ENCODE data around the gene CCDC81.
"Not testable (repeated sequence)": the region's sequence is repeated elsewhere in the genome, so short reads cannot be mapped to it uniquely, and the experiment has no call there.

CCDC81 gene

GRCh38 chr11:86390487-86390886 is 15.8 kb downstream of the CCDC81 start:
- DNase-seq: no peak

GRCh38 chr11:86395061-86395551 is 20.4 kb downstream of the CCDC81 start:
- no peak for DNase-seq

GRCh38 chr11:86396396-86396795 is 21.7 kb downstream of the CCDC81 start:
- DNase-seq: no peak

- no peak for DNase-seq
Measured at GRCh38 chr11:86397351-86397750, 22.7 kb downstream of the CCDC81 start.

- DNase-seq: no peak
Measured at GRCh38 chr11:86398106-86398505, 23.4 kb downstream of the CCDC81 start.

- DNase-seq: no peak
Measured at GRCh38 chr11:86403458-86403857, 28.8 kb downstream of the CCDC81 start.

GRCh38 chr11:86408845-86409244 is 34.2 kb downstream of the CCDC81 start:
- DNase-seq: no peak

- no peak for DNase-seq
Measured at GRCh38 chr11:86414032-86414431, 39.3 kb downstream of the CCDC81 start.

- DNase-seq: no peak
Measured at GRCh38 chr11:86415026-86415425, 40.3 kb downstream of the CCDC81 start.

GRCh38 chr11:86416494-86416893 is 41.8 kb downstream of the CCDC81 start:
- DNase-seq: no peak

- DNase-seq: not testable (repeated sequence)
Measured at GRCh38 chr11:86416951-86417350, 42.3 kb downstream of the CCDC81 start.

- no peak for DNase-seq
Measured at GRCh38 chr11:86418106-86418505, 43.4 kb downstream of the CCDC81 start.

GRCh38 chr11:86418513-86418912 is 43.8 kb downstream of the CCDC81 start:
- no peak for DNase-seq

GRCh38 chr11:86418917-86419316 is 44.2 kb downstream of the CCDC81 start:
- DNase-seq: no peak

- DNase-seq: no peak
Measured at GRCh38 chr11:86421946-86422345, 47.3 kb downstream of the CCDC81 start.

GRCh38 chr11:86422371-86422770 is 47.7 kb downstream of the CCDC81 start:
- DNase-seq: no peak

- not testable (repeated sequence) for DNase-seq
Measured at GRCh38 chr11:86423488-86423887, 48.8 kb downstream of the CCDC81 start.

- no peak for DNase-seq
Measured at GRCh38 chr11:86427441-86427840, 52.8 kb downstream of the CCDC81 start.

GRCh38 chr11:86431258-86431657 is 56.6 kb downstream of the CCDC81 start:
- DNase-seq: no peak

GRCh38 chr11:86433361-86434095 is 58.8 kb downstream of the CCDC81 start:
- not testable (repeated sequence) for DNase-seq

- no peak for DNase-seq
Measured at GRCh38 chr11:86435711-86436110, 61.0 kb downstream of the CCDC81 start.

- DNase-seq: no peak
Measured at GRCh38 chr11:86438685-86439084, 64.0 kb downstream of the CCDC81 start.

GRCh38 chr11:86440305-86440716 is 65.6 kb downstream of the CCDC81 start:
- no peak for DNase-seq

- DNase-seq: no peak
Measured at GRCh38 chr11:86440843-86441242, 66.2 kb downstream of the CCDC81 start.

GRCh38 chr11:86442420-86442819 is 67.7 kb downstream of the CCDC81 start:
- DNase-seq: no peak

Data from CD4-positive, alpha-beta T cell treated with Interferon gamma for 1 hour (primary cell).